Mesenchymal stem cell (in vitro differentiated cells and primary cell): Measurements from ENCODE around the gene MRPL19.
"Not testable (repeated sequence)": the region's sequence is repeated elsewhere in the genome, so short reads cannot be mapped to it uniquely, and the experiment has no call there.

ENCODE experiments used
- DNase-seq: peaks from one replicate; pipeline ENCODE4 v3.0.0-alpha.2; 2013
- H2AFZ ChIP-seq: one replicate; pipeline ENCODE4 v1.6.1; 2013; ENCODE audit warnings: low read depth, mild to moderate bottlenecking, control low read depth, inconsistent platforms, low read length, moderate library complexity
- H2AK5ac ChIP-seq: 2 replicates; pipeline ENCODE4 v1.6.1; 2013; ENCODE audit warnings: low read length, moderate library complexity, mild to moderate bottlenecking, inconsistent platforms; ENCODE audit not compliant: severe bottlenecking
- H2BK120ac ChIP-seq: one replicate; pipeline ENCODE4 v1.6.1; 2013; ENCODE audit warnings: low read depth, mild to moderate bottlenecking, inconsistent platforms, low read length, moderate library complexity
- H2BK12ac ChIP-seq, 2 experiments: one replicate each; pipeline ENCODE4 v1.6.1; 2013; ENCODE audit warnings: inconsistent platforms in 2 of 2, low read length in 2 of 2, mild to moderate bottlenecking in 2 of 2, moderate library complexity in 2 of 2, control low read depth in 1 of 2
- H2BK15ac ChIP-seq: one replicate; pipeline ENCODE4 v1.6.1; 2013; ENCODE audit warnings: mild to moderate bottlenecking, low read depth, inconsistent platforms; ENCODE audit not compliant: poor library complexity, severe bottlenecking
- H2BK5ac ChIP-seq: 2 replicates; pipeline ENCODE4 v1.6.1; 2013; ENCODE audit warnings: low read depth, mild to moderate bottlenecking, low read length, control low read depth, inconsistent platforms; ENCODE audit not compliant: poor library complexity, severe bottlenecking
- H3K14ac ChIP-seq, 2 experiments: one replicate each; pipeline ENCODE4 v1.6.1; 2013; ENCODE audit warnings: inconsistent platforms in 2 of 2, low read length in 2 of 2, control low read depth in 1 of 2, mild to moderate bottlenecking in 1 of 2, moderate library complexity in 1 of 2
- H3K18ac ChIP-seq, 2 experiments: one replicate each; pipeline ENCODE4 v1.6.1; 2013; ENCODE audit warnings: inconsistent platforms in 2 of 2, low read length in 2 of 2, control low read depth in 1 of 2, low read depth in 1 of 2, mild to moderate bottlenecking in 1 of 2
- H3K23ac ChIP-seq, 2 experiments: one replicate each; pipeline ENCODE4 v1.6.1; 2013; ENCODE audit warnings: inconsistent platforms in 2 of 2, low read length in 2 of 2, mild to moderate bottlenecking in 2 of 2, moderate library complexity in 2 of 2, control low read depth in 1 of 2
- H3K27ac ChIP-seq: 2 replicates; pipeline ENCODE4 v1.5.1; 2013; ENCODE audit warnings: mild to moderate bottlenecking, moderate library complexity, low read length, control low read depth, inconsistent platforms; ENCODE audit not compliant: poor library complexity, severe bottlenecking
- H3K27me3 ChIP-seq, 2 experiments: 2 replicates each; pipeline versions ENCODE4 v1.6.1 to v1.7.0; 2013; ENCODE audit warnings: low read length in 2 of 2, mild to moderate bottlenecking in 2 of 2, moderate library complexity in 2 of 2, control low read depth in 1 of 2, inconsistent platforms in 1 of 2; ENCODE audit not compliant: control insufficient read depth in 1 of 2, insufficient read depth in 1 of 2
- H3K36me3 ChIP-seq, 2 experiments: 2 replicates each; pipeline versions ENCODE4 v1.6.1 to v1.7.0; 2013; ENCODE audit warnings: low read length in 2 of 2, control low read depth in 1 of 2, inconsistent platforms in 1 of 2, low read depth in 1 of 2, mild to moderate bottlenecking in 1 of 2; ENCODE audit not compliant: insufficient read depth in 2 of 2, control insufficient read depth in 1 of 2
- H3K4ac ChIP-seq, 2 experiments: one replicate each; pipeline ENCODE4 v1.6.1; 2013; ENCODE audit warnings: inconsistent platforms in 2 of 2, low read length in 2 of 2, mild to moderate bottlenecking in 2 of 2, moderate library complexity in 2 of 2, control low read depth in 1 of 2, low read depth in 1 of 2
- H3K4me1 ChIP-seq: 2 replicates; pipeline ENCODE4 v1.6.1; 2013; ENCODE audit warnings: low read depth, low read length, control low read depth; ENCODE audit not compliant: control insufficient read depth, insufficient read depth
- H3K4me2 ChIP-seq: 2 replicates; pipeline ENCODE4 v1.6.1; 2013; ENCODE audit warnings: low read length, mild to moderate bottlenecking, inconsistent platforms; ENCODE audit not compliant: poor library complexity, severe bottlenecking
- H3K4me3 ChIP-seq, 2 experiments: 2 replicates each; pipeline versions ENCODE4 v1.5.1 to v1.7.0; 2013; ENCODE audit warnings: low read length in 2 of 2, mild to moderate bottlenecking in 2 of 2, control low read depth in 1 of 2, low read depth in 1 of 2; ENCODE audit not compliant: insufficient read depth in 1 of 2
- H3K79me1 ChIP-seq: replicated peaks from 2 replicates; pipeline ENCODE4 v1.6.1; 2013; ENCODE audit warnings: mild to moderate bottlenecking, control low read depth, low read length, inconsistent platforms; ENCODE audit not compliant: poor library complexity, severe bottlenecking
- H3K9ac ChIP-seq: 2 replicates; pipeline ENCODE4 v1.7.0; 2013; ENCODE audit warnings: mild to moderate bottlenecking, low read length, moderate library complexity
- H3K9me3 ChIP-seq: 2 replicates; pipeline ENCODE4 v1.7.0; 2013; ENCODE audit warnings: mild to moderate bottlenecking, low read length; ENCODE audit not compliant: control insufficient read depth
- H4K8ac ChIP-seq: one replicate; pipeline ENCODE4 v1.6.1; 2013; ENCODE audit warnings: inconsistent platforms, mild to moderate bottlenecking, low read length, moderate library complexity
- H4K91ac ChIP-seq: one replicate; pipeline ENCODE4 v1.6.1; 2013; ENCODE audit warnings: mild to moderate bottlenecking, low read length, inconsistent platforms
- WGBS: methylation state at CpG from one replicate; pipeline ENCODE4 v1.1.7; 2013; ENCODE audit warnings: mixed read lengths; 5-methylcytosine and 5-hydroxymethylcytosine counted together

Gene MRPL19

DNA sequence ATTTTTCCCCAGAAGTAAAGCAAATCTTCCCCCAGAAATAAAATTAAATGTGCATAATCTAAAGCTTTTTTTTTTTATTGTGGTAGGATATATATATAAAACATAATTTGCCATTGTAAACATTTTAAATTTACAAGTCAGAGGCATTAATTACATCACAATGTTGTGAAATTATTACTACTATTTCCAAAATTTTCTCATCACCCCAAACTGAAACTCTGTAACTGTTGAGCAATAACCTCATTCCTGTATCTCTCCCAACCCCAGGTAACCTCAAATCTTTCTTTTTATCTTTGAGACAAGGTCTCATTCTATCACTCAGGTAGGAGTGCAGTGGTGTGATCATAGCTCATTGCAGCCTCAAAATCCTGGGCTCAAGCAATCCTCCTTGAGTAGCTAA lies 11.2 kb downstream of the MRPL19 start:
- Histone ChIP-seq H3K23ac (no peak overlapping the region), H4K8ac (no peak overlapping the region), H2BK15ac (no peak overlapping the region), H2BK120ac (no peak overlapping the region), H3K79me1 (peaks cover 23% of the 10 kb centered on the region), H3K27me3 (no peaks in the 10 kb centered on the region), H3K9me3 (peaks cover 6% of the 10 kb centered on the region), H3K4me1 (no peaks in the 10 kb centered on the region), H3K14ac (no peak overlapping the region), H2AFZ (no peak overlapping the region), H2BK12ac (no peak overlapping the region), H3K4ac (no peak overlapping the region), H3K4me2 (no peak overlapping the region), H3K27ac (no peak overlapping the region), H3K9ac (no peak overlapping the region), H2AK5ac (no peak overlapping the region), H3K18ac (no peak overlapping the region), H3K36me3 (peaks cover 9 to 92% of the 10 kb centered on the region in 2 experiments), H4K91ac (no peak overlapping the region), H2BK5ac (no peak overlapping the region), H3K4me3 (no peak overlapping the region)
- DNase-seq = no peak

DNA sequence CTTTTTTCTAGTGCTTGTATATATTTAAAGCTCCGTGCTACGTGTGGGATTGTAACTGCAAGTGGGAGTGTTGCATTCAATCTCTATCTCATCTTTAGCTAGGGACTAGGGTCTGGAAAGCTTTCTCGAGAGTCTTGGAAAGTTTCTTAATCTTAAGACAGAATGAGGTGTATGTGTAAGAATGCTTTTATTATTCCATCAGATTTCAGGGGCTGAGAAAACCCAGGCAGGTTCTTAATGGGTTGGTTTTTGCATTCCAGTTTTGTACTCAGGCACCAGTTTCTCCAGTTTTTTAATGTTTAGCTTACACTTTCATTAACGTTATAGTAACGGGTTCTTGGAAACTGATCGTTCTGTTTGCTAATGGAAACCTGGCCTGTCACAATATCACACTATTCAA lies 20.3 kb downstream of the MRPL19 start:
- Histone ChIP-seq H2AK5ac (no peak overlapping the region), H3K36me3 (peaks cover 4 to 71% of the 10 kb centered on the region in 2 experiments), H3K9me3 (no peaks in the 10 kb centered on the region), H4K8ac (no peak overlapping the region), H2BK120ac (no peak overlapping the region), H3K4ac (no peak overlapping the region), H2BK5ac (no peak overlapping the region), H3K4me1 (peaks cover 1% of the 10 kb centered on the region), H3K27ac (peak overlapping the region; percentile 55), H3K27me3 (no peaks in the 10 kb centered on the region), H2BK15ac (no peak overlapping the region), H3K14ac (no peak overlapping the region), H3K4me2 (no peak overlapping the region), H3K18ac (no peak overlapping the region), H2BK12ac (no peak overlapping the region), H3K9ac (no peak overlapping the region), H3K79me1 (peaks cover 5% of the 10 kb centered on the region), H2AFZ (no peak overlapping the region), H3K4me3 (no peak overlapping the region), H4K91ac (no peak overlapping the region), H3K23ac (no peak overlapping the region)
- no peak for DNase-seq
- 95% methylated on average over 6 of the region's 6 CpGs for WGBS

DNA sequence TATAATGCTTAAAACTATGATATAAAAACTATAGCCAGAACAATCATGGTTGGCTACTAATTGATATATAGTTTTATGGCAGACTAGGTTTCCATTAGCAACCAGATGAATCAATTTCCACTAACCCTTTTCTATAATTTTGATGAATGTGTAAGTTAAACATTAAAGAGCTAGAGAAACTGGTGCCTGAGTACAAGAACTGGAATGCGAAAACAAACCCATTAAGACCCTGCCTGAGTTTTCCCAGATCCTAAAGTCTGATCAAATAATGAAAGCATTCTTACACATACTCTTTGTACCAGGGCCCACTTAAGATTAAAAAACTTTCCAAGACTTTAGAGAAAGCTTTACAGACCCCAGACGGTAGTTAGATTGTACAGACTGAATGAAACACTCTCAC lies 21.3 kb downstream of the MRPL19 start:
- peak overlapping the region; percentile 34 for H3K4me2 ChIP-seq
- no peak overlapping the region for H4K8ac ChIP-seq
- peak overlapping the region; percentile 86 for H3K27ac ChIP-seq
- no peak overlapping the region for H4K91ac ChIP-seq
- H3K9ac ChIP-seq = no peak overlapping the region
- H2BK5ac ChIP-seq = no peak overlapping the region
- peaks cover 5% of the 10 kb centered on the region for H3K79me1 ChIP-seq
- WGBS = 90% methylated on average over 1 of the region's 2 CpGs
- no peak overlapping the region for H2BK120ac ChIP-seq
- H2BK12ac ChIP-seq = no peak overlapping the region
- no peak for DNase-seq
- no peaks in the 10 kb centered on the region for H3K27me3 ChIP-seq
- no peak overlapping the region for H2BK15ac ChIP-seq
- peaks cover 1% of the 10 kb centered on the region for H3K4me1 ChIP-seq
- H3K36me3 ChIP-seq = peaks cover 4 to 67% of the 10 kb centered on the region in 2 experiments
- no peak overlapping the region for H2AFZ ChIP-seq
- H3K23ac ChIP-seq = no peak overlapping the region
- H2AK5ac ChIP-seq = no peak overlapping the region
- H3K4me3 ChIP-seq = no peak overlapping the region
- no peaks in the 10 kb centered on the region for H3K9me3 ChIP-seq
- no peak overlapping the region for H3K18ac ChIP-seq
- no peak overlapping the region for H3K14ac ChIP-seq
- H3K4ac ChIP-seq = no peak overlapping the region

DNA sequence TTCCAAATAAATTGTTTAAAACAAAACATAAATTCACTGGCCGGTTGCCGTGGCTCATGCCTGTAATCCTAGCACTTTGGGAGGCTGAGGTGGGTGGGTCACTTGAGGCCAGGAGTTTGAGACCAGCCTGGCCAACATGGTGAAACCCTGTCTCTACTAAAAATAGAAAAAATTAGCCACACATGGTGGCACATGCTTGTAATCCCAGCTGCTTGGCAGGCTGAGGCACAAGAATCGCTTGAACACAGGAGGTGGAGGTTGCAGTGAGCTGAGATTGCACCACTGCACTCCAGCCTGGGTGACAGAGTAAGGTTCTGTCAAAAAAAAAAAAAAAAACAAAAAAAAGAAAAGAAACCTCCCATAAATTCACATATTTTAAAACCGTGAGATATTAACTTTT lies 28.8 kb downstream of the MRPL19 start:
- H3K79me1 ChIP-seq, H3K9ac ChIP-seq, H2BK12ac ChIP-seq, H2BK120ac ChIP-seq, H3K18ac ChIP-seq, H3K14ac ChIP-seq, H3K23ac ChIP-seq, H2AK5ac ChIP-seq, H3K27ac ChIP-seq, H3K4me2 ChIP-seq, H2AFZ ChIP-seq, H3K4ac ChIP-seq, H4K8ac ChIP-seq, H3K4me1 ChIP-seq, H3K4me3 ChIP-seq, H3K9me3 ChIP-seq, H2BK5ac ChIP-seq, H3K27me3 ChIP-seq, DNase-seq, H4K91ac ChIP-seq, H2BK15ac ChIP-seq: not testable (repeated sequence)
- WGBS = 83% methylated on average over 2 of the region's 4 CpGs
- H3K36me3 ChIP-seq = peaks cover 0 to 32% of the 10 kb centered on the region in 2 experiments
